AG09309 (cell line): ENCODE measurements around the gene HPX.

Source experiments
- DNase-seq: peaks from one replicate; pipeline ENCODE4 v3.0.0-alpha.2; 2010; ENCODE audit warnings: low read depth
- H3K4me3 ChIP-seq: 2 replicates; pipeline ENCODE4 v1.5.1; 2011; ENCODE audit warnings: mild to moderate bottlenecking, low read depth, low read length, moderate library complexity; ENCODE audit not compliant: control insufficient read depth
- CTCF ChIP-seq: IDR thresholded peaks from 2 replicates; pipeline ENCODE4 v1.5.1; 2011; ENCODE audit warnings: mild to moderate bottlenecking, low read depth, low read length, inconsistent platforms; ENCODE audit not compliant: insufficient read depth, control insufficient read depth; ENCODE audit errors: missing control alignments

HPX gene

GRCh38 chr11:6410695-6411430, 29.9 kb downstream of the HPX start:
- TF ChIP-seq CTCF: no peak
- no peak for DNase-seq
- no peak overlapping the region for H3K4me3 ChIP-seq

GRCh38 chr11:6406370-6406769, 34.4 kb downstream of the HPX start:
- H3K4me3 ChIP-seq: no peak overlapping the region
- no peak for TF ChIP-seq CTCF
- no peak for DNase-seq

DNA sequence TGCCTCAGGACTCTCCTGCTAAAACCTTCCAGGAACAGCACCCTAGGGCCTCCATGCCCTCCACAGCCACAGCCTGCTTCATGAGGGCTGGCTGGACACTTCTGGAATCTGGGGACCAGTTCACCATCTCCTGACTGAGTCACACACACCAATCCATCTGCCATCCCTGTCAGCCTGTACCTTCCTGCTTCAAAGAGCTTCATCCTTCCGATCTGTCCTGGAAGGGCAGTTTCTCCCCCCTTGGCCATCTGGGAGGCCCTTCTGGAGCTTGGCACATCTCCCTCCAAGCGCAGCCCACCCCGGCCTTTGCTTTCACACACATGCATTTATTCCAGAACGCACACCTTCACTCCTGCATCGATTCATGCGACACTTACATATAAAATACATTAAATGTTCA, 34.9 kb downstream of the HPX start:
- TF ChIP-seq CTCF: no peak
- DNase-seq: no peak
- no peak overlapping the region for H3K4me3 ChIP-seq

DNA sequence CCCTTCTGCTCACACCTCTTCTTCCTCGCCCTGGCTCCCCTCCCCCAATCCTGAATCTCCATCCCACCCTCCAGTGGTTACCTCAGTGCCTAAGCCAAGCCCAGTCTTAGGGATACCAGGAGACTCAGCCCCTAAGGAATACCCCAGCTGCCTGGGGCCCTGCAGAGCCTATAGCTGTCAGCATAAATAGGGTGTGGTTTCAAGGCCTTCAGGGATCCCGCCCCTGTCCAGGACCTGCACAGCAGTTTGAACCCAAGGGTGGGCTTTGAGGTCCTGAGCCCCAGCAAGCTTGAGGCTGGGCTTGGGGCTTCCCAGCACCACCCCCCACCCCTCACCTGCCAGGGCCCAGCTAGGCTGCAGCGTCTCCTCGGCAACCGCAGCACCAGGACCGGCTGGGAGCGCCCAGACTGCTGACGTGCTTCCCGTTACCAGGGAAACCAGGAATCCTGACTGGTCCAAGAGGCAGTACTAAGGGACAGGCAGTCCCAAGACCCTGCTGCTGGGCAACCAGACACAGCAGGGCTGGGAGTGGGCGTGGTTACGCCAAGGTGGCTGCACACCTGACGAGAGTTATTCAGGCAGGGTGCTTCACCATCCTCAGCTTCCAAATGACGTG, 35.6 kb downstream of the HPX start:
- DNase-seq: no peak
- H3K4me3 ChIP-seq: no peak overlapping the region

GRCh38 chr11:6404342-6405051, 36.3 kb downstream of the HPX start:
- TF ChIP-seq CTCF: no peak
- H3K4me3 ChIP-seq: no peak overlapping the region
- DNase-seq: no peak

More for the DNA sequence above, 35.6 kb downstream of the HPX start:
- TF ChIP-seq CTCF: no peak

DNA sequence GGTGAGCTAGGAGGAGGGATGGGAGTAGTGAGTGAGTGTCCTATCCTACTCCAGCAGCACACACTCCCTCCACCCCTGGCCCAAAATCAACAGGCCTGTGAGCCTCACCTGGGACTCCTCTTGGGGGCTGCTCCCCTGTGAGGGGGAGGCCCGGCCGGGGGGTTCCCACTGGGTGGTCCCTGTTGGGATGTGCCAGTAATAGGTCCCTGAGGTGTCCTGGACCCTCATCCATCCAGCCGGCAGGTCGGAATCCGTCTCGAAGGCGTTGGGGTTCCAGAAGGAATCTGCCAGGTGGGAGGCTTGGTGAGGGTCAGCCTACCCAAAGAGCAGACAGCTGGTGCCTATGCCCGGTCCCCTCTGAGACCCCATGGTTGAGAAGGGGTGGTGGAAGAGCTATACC, 37.2 kb downstream of the HPX start:
- no peak overlapping the region for H3K4me3 ChIP-seq
- no peak for TF ChIP-seq CTCF
- no peak for DNase-seq
